ENCODE data around the gene SLC15A4. TPM values are rescaled to one million over a fixed set of nuclear protein-coding genes. Genes with fewer than 3 reads are reported as not detected.

The SLC15A4 gene
- total RNA-seq, 2 donors from 2014 or later = 33.5 to 51.5 TPM

- H3K9me3 ChIP-seq = no peaks in the 10 kb centered on the region
- WGBS = 85% methylated on average over 24 of the region's 24 CpGs
- no peaks in the 10 kb centered on the region for H3K4me1 ChIP-seq (replicated peaks)
- no peak for DNase-seq (ENCODE audit: low spot score)
- H3K36me3 ChIP-seq = peaks cover 0 to 5% of the 10 kb centered on the region in 2 donors
- no peak for TF ChIP-seq POLR2AphosphoS5 (IDR thresholded peaks at IDR 0.05)
- TF ChIP-seq POLR2A (IDR thresholded peaks at IDR 0.05) = no peak
- TF ChIP-seq CTCF (IDR thresholded peaks at IDR 0.05) = no peak
- no peak overlapping the region for H3K4me3 ChIP-seq
- intact Hi-C loops (cut with DNase I) = loop anchor here (10.0 kb wide), 1 partner anchor 147 kb away; no protein-coding TSS in a partner anchor
- no peaks in the 10 kb centered on the region for H3K27me3 ChIP-seq (replicated peaks; ENCODE audit: insufficient read depth)
- H3K27ac ChIP-seq = no peak overlapping the region
Measured at GRCh38 chr12:128791395-128792322, 32.1 kb downstream of the SLC15A4 start.

- Histone ChIP-seq H3K9me3 (no peaks in the 10 kb centered on the region), H3K4me1 (replicated peaks) (no peaks in the 10 kb centered on the region), H3K27ac (no peak overlapping the region), H3K27me3 (replicated peaks; ENCODE audit: insufficient read depth) (no peaks in the 10 kb centered on the region), H3K4me3 (no peak overlapping the region), H3K36me3 (peaks cover 0 to 5% of the 10 kb centered on the region in 2 donors)
- DNase-seq (ENCODE audit: low spot score) = no peak
- intact Hi-C loops (cut with DNase I) = loop anchor here (10.0 kb wide), 1 partner anchor 146 kb away; no protein-coding TSS in a partner anchor
- TF ChIP-seq POLR2A (IDR thresholded peaks at IDR 0.05) (no peak), POLR2AphosphoS5 (IDR thresholded peaks at IDR 0.05) (no peak), CTCF (IDR thresholded peaks at IDR 0.05) (no peak)
- 88% methylated on average over 15 of the region's 15 CpGs for WGBS
Measured at GRCh38 chr12:128790653-128791373, 32.9 kb downstream of the SLC15A4 start.

GRCh38 chr12:128790221-128790620, 33.5 kb downstream of the SLC15A4 start:
- intact Hi-C loops (cut with DNase I) = loop anchor here (10.0 kb wide), 1 partner anchor 145 kb away; no protein-coding TSS in a partner anchor
- peaks cover 0 to 5% of the 10 kb centered on the region in 2 donors for H3K36me3 ChIP-seq
- H3K27ac ChIP-seq = no peak overlapping the region
- no peak for DNase-seq (ENCODE audit: low spot score)
- WGBS = 79% methylated on average over 11 of the region's 11 CpGs
- H3K4me3 ChIP-seq = no peak overlapping the region
- TF ChIP-seq POLR2AphosphoS5 (IDR thresholded peaks at IDR 0.05) (no peak), POLR2A (IDR thresholded peaks at IDR 0.05) (no peak), CTCF (IDR thresholded peaks at IDR 0.05) (no peak)
- no peaks in the 10 kb centered on the region for H3K27me3 ChIP-seq (replicated peaks; ENCODE audit: insufficient read depth)
- no peaks in the 10 kb centered on the region for H3K4me1 ChIP-seq (replicated peaks)
- H3K9me3 ChIP-seq = no peaks in the 10 kb centered on the region

- no peak for TF ChIP-seq POLR2A (IDR thresholded peaks at IDR 0.05)
- TF ChIP-seq CTCF (IDR thresholded peaks at IDR 0.05) = no peak
- no peak for TF ChIP-seq POLR2AphosphoS5 (IDR thresholded peaks at IDR 0.05)
- Histone ChIP-seq H3K4me3 (no peak overlapping the region), H3K4me1 (replicated peaks) (no peaks in the 10 kb centered on the region), H3K27me3 (replicated peaks; ENCODE audit: insufficient read depth) (no peaks in the 10 kb centered on the region), H3K36me3 (peaks cover 0 to 5% of the 10 kb centered on the region in 2 donors), H3K9me3 (no peaks in the 10 kb centered on the region), H3K27ac (no peak overlapping the region)
- intact Hi-C loops (cut with DNase I) = no loop called here
- DNase-seq (ENCODE audit: low spot score) = no peak
- WGBS = 71% methylated on average over 12 of the region's 12 CpGs
Measured at GRCh38 chr12:128789356-128789929, 34.3 kb downstream of the SLC15A4 start.

Data from prostate gland (tissue), 2 donors.